DOHH2 (cell line): ENCODE measurements around the gene ADAMTS8.

Source experiments
- H3F3A ChIP-seq: fragments of 200-600 bp; sonication (generic), shearing (Covaris generic); 2 replicates; pipeline ENCODE4 v1.6.0; 2016; ENCODE audit warnings: antibody characterized with exemption, mild to moderate bottlenecking; ENCODE audit not compliant: control insufficient read depth, insufficient read depth
- H3K27ac ChIP-seq: fragments of 200-600 bp; sonication (generic); 2 replicates; pipeline ENCODE4 v1.5.1; 2014; ENCODE audit warnings: low read depth, mild to moderate bottlenecking, low read length, moderate library complexity
- H3K27me3 ChIP-seq: fragments of 200-600 bp; sonication (generic); 2 replicates; pipeline ENCODE4 v1.6.1; 2014; ENCODE audit warnings: mild to moderate bottlenecking, low read length, mixed read lengths; ENCODE audit not compliant: control insufficient read depth
- H3K36me3 ChIP-seq: fragments of 200-600 bp; sonication (generic); 2 replicates; pipeline ENCODE4 v1.6.1; 2014; ENCODE audit warnings: mild to moderate bottlenecking, low read length, moderate library complexity, mixed read lengths; ENCODE audit not compliant: control insufficient read depth
- H3K4me1 ChIP-seq: fragments of 200-600 bp; sonication (generic); 2 replicates; pipeline ENCODE4 v1.6.1; 2014; ENCODE audit warnings: mild to moderate bottlenecking, low read length, mixed read lengths; ENCODE audit not compliant: control insufficient read depth
- H3K4me2 ChIP-seq: fragments of 200-600 bp; sonication (generic); 2 replicates; pipeline ENCODE4 v1.6.0; 2014; ENCODE audit warnings: mild to moderate bottlenecking, low read length, moderate library complexity
- H3K4me3 ChIP-seq: fragments of 200-600 bp; sonication (generic); 2 replicates; pipeline ENCODE4 v1.5.1; 2014; ENCODE audit warnings: mild to moderate bottlenecking, low read length, mixed read lengths
- H3K79me2 ChIP-seq: fragments of 200-600 bp; sonication (generic); 2 replicates; pipeline ENCODE4 v1.6.1; 2014; ENCODE audit warnings: mild to moderate bottlenecking, low read length, mixed read lengths; ENCODE audit not compliant: control insufficient read depth
- H3K9me2 ChIP-seq: fragments of 200-600 bp; sonication (generic); replicated peaks from 2 replicates; pipeline ENCODE4 v1.6.1; 2014; ENCODE audit warnings: mild to moderate bottlenecking, low read length, mixed read lengths; ENCODE audit not compliant: control insufficient read depth
- H3K9me3 ChIP-seq: fragments of 200-600 bp; sonication (generic); 2 replicates; pipeline ENCODE4 v1.6.1; 2014; ENCODE audit warnings: antibody characterized with exemption, low read length, mixed read lengths; ENCODE audit not compliant: control insufficient read depth, insufficient read depth
- H4K20me1 ChIP-seq: fragments of 200-600 bp; sonication (generic); 2 replicates; pipeline ENCODE4 v1.6.0; 2014; ENCODE audit warnings: low read depth, mild to moderate bottlenecking, antibody characterized with exemption, low read length, moderate library complexity; ENCODE audit not compliant: control insufficient read depth, insufficient read depth
- CTCF ChIP-seq: fragments of 200-600 bp; sonication (generic); IDR thresholded peaks from one replicate; pipeline ENCODE4 v1.5.1; 2014; ENCODE audit warnings: antibody characterized with exemption, mild to moderate bottlenecking, low read depth, low read length; ENCODE audit not compliant: poor library complexity, severe bottlenecking
- EZH2phosphoT487 ChIP-seq: fragments of 200-600 bp; sonication (generic); IDR thresholded peaks from 2 replicates; pipeline ENCODE4 v1.6.1; 2017; ENCODE audit warnings: borderline replicate concordance, mild to moderate bottlenecking, antibody characterized with exemption, low read length, moderate library complexity, mixed read lengths

ADAMTS8 gene

GRCh38 chr11:130421199-130421585 is 7.2 kb downstream of the ADAMTS8 start:
- H3K9me3 ChIP-seq: no peaks in the 10 kb centered on the region
- H3K79me2 ChIP-seq: no peaks in the 10 kb centered on the region
- H4K20me1 ChIP-seq: no peaks in the 10 kb centered on the region
- H3K4me1 ChIP-seq: no peaks in the 10 kb centered on the region
- H3K4me2 ChIP-seq: no peak overlapping the region
- H3F3A ChIP-seq: no peaks in the 10 kb centered on the region
- H3K9me2 ChIP-seq: no peaks in the 10 kb centered on the region
- TF ChIP-seq EZH2phosphoT487 (no peak), CTCF (no peak)
- H3K27ac ChIP-seq: no peak overlapping the region
- no peak overlapping the region for H3K4me3 ChIP-seq
- H3K36me3 ChIP-seq: no peaks in the 10 kb centered on the region
- peaks cover 23% of the 10 kb centered on the region for H3K27me3 ChIP-seq

DNA sequence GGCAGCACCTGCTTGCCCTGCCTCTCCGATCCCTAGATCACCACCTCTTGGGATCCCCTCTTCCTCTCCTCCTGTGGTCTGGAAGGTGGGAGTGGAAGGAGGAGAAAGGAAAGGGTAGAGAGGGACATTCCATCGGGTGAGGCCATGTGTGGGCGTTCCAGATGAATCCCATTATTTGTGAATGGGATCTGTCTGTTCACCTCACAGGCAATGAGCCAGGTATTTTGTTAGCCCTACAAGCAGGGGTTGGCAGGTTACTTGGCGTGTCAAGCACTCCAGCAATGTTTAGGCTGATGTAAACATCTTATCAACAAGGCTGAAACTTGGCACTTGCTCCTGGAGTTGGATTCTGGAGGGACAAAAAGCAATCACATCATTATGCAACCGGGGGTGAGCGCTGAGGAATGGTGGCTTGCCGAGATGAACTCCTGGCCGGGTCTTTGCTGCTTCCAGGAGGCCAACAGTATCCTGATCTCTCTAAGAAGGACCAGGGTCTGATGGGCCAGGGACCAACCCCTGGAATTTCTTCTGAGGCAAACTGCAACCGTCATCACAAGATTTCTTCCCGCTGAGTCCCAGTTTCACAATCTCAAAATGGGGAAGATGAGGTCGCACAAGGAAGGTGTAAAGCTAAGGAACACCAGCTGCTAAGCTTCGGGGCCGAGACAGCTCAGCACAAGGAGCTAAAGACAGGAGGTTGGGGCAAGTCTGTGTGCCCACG is 7.8 kb downstream of the ADAMTS8 start:
- H3K79me2 ChIP-seq: no peaks in the 10 kb centered on the region
- H3K27ac ChIP-seq: no peak overlapping the region
- no peaks in the 10 kb centered on the region for H3K4me1 ChIP-seq
- H4K20me1 ChIP-seq: no peaks in the 10 kb centered on the region
- H3F3A ChIP-seq: no peaks in the 10 kb centered on the region
- no peak overlapping the region for H3K4me2 ChIP-seq
- no peak overlapping the region for H3K4me3 ChIP-seq
- peaks cover 21% of the 10 kb centered on the region for H3K27me3 ChIP-seq
- H3K9me3 ChIP-seq: no peaks in the 10 kb centered on the region
- TF ChIP-seq EZH2phosphoT487 (no peak), CTCF (no peak)
- H3K9me2 ChIP-seq: no peaks in the 10 kb centered on the region
- H3K36me3 ChIP-seq: no peaks in the 10 kb centered on the region

GRCh38 chr11:130418756-130419155 is 9.7 kb downstream of the ADAMTS8 start:
- Histone ChIP-seq H3K4me2 (no peak overlapping the region), H3K4me1 (no peaks in the 10 kb centered on the region), H4K20me1 (no peaks in the 10 kb centered on the region), H3K36me3 (no peaks in the 10 kb centered on the region), H3K27me3 (peaks cover 15% of the 10 kb centered on the region), H3F3A (no peaks in the 10 kb centered on the region), H3K9me2 (no peaks in the 10 kb centered on the region), H3K4me3 (no peak overlapping the region), H3K79me2 (no peaks in the 10 kb centered on the region), H3K9me3 (no peaks in the 10 kb centered on the region), H3K27ac (no peak overlapping the region)
- no peak for TF ChIP-seq EZH2phosphoT487
- no peak for TF ChIP-seq CTCF
